ENCODE measurements around the gene ST3GAL2.
"Not testable (repeated sequence)": the region's sequence is repeated elsewhere in the genome, so short reads cannot be mapped to it uniquely, and the experiment has no call there.

The ST3GAL2 gene

GRCh38 chr16:70398177-70398743, 40.6 kb downstream of the ST3GAL2 start:
- Histone ChIP-seq H3K9me3 (ENCODE audit: control insufficient read depth, insufficient read depth, low read length) (no peaks in the 10 kb centered on the region), H3K4me3 (ENCODE audit: low read depth, low read length) (no peak overlapping the region), H3K27me3 (ENCODE audit: control insufficient read depth, insufficient read depth, low read length) (no peaks in the 10 kb centered on the region), H3K36me3 (ENCODE audit: control insufficient read depth, insufficient read depth, low read length) (peaks cover 29% of the 10 kb centered on the region), H3K9ac (ENCODE audit: low read depth, low read length) (no peak overlapping the region), H3K4me1 (ENCODE audit: control insufficient read depth, insufficient read depth, low read length) (no peaks in the 10 kb centered on the region)

- Histone ChIP-seq H3K36me3 (ENCODE audit: control insufficient read depth, insufficient read depth, low read length) (peaks cover 29% of the 10 kb centered on the region), H3K4me1 (ENCODE audit: control insufficient read depth, insufficient read depth, low read length) (no peaks in the 10 kb centered on the region), H3K9ac (ENCODE audit: low read depth, low read length) (no peak overlapping the region), H3K4me3 (ENCODE audit: low read depth, low read length) (no peak overlapping the region), H3K9me3 (ENCODE audit: control insufficient read depth, insufficient read depth, low read length) (no peaks in the 10 kb centered on the region), H3K27me3 (ENCODE audit: control insufficient read depth, insufficient read depth, low read length) (no peaks in the 10 kb centered on the region)
These were observed 42.5 kb downstream of the ST3GAL2 start for GRCh38 chr16:70396246-70396904.

DNA sequence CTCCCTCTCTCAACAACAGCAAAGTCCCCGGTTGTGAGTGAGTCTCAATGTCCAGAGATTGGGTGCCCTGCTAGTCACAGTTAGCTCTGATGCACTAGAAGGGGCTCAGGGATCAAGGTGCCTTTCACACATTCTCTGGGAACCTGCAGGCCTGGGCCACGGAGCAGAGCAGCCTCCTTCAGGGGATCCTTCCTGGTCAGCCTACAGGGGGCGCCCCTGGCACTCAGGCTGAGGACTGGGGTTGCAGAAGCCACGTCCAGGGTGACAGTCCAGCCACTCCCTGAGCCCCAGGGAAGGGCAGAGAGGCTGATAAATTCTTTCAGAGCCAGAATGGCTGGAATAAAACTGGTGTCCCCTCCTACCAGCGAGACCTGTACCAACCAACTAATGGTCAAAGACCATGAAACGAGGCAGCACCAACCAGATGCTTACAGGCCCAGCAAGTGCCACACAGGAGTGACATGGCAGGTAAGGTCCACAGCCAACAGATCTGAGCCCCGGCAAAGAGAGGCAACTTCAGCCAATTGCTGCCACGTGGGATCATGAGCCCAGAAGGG, 43.5 kb downstream of the ST3GAL2 start:
- Histone ChIP-seq H3K36me3 (ENCODE audit: control insufficient read depth, insufficient read depth, low read length) (peaks cover 27% of the 10 kb centered on the region), H3K27me3 (ENCODE audit: control insufficient read depth, insufficient read depth, low read length) (no peaks in the 10 kb centered on the region), H3K4me3 (ENCODE audit: low read depth, low read length) (no peak overlapping the region), H3K9ac (ENCODE audit: low read depth, low read length) (no peak overlapping the region), H3K9me3 (ENCODE audit: control insufficient read depth, insufficient read depth, low read length) (no peaks in the 10 kb centered on the region), H3K4me1 (ENCODE audit: control insufficient read depth, insufficient read depth, low read length) (no peaks in the 10 kb centered on the region)

DNA sequence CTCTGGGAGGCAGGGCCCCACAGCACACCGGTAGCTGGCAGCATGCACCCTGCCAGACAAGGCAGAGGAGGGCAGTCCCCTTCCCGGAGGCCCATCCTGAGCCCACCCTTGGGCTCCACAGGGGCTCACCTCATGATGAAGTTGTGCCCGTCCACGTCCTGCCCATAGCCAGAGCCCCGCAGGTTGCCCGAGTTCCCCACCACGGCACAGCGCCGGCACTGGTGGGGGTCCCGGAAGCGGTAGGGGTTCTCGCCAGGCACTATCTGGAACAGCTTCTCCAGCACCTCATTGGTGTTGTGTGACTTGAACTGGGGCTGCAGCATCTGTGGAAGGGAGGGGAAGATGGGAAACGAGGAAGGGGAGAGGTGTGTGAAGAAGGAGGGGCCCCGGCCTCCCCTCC, 44.0 kb downstream of the ST3GAL2 start:
- H3K9ac ChIP-seq (ENCODE audit: low read depth, low read length): no peak overlapping the region
- H3K36me3 ChIP-seq (ENCODE audit: control insufficient read depth, insufficient read depth, low read length): peaks cover 22% of the 10 kb centered on the region
- H3K4me3 ChIP-seq (ENCODE audit: low read depth, low read length): no peak overlapping the region
- no peaks in the 10 kb centered on the region for H3K27me3 ChIP-seq (ENCODE audit: control insufficient read depth, insufficient read depth, low read length)
- H3K4me1 ChIP-seq (ENCODE audit: control insufficient read depth, insufficient read depth, low read length): no peaks in the 10 kb centered on the region
- no peaks in the 10 kb centered on the region for H3K9me3 ChIP-seq (ENCODE audit: control insufficient read depth, insufficient read depth, low read length)

DNA sequence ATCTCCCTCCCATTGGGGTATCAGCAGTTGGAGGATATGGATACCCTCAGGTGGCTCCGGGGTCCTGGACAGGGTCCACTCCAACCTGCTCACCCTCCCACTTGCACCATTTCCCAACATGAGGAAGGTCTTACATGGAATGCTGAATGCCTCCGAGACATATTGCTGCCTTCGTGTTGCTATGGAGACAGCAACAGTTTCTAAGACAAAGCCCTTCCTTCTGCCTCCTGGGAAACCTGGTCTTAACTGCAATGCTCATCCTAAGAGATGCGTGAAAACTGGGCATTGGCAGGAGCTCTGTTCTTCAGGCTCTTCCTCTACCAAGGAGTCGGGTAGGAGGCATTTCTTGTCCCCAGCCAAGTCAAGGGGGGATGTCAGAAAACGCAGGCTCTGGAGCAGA, 45.2 kb downstream of the ST3GAL2 start:
- Histone ChIP-seq H3K9me3 (ENCODE audit: control insufficient read depth, insufficient read depth, low read length) (no peaks in the 10 kb centered on the region), H3K9ac (ENCODE audit: low read depth, low read length) (no peak overlapping the region), H3K36me3 (ENCODE audit: control insufficient read depth, insufficient read depth, low read length) (peaks cover 15% of the 10 kb centered on the region), H3K4me1 (ENCODE audit: control insufficient read depth, insufficient read depth, low read length) (no peaks in the 10 kb centered on the region), H3K4me3 (ENCODE audit: low read depth, low read length) (no peak overlapping the region), H3K27me3 (ENCODE audit: control insufficient read depth, insufficient read depth, low read length) (no peaks in the 10 kb centered on the region)

- Histone ChIP-seq H3K9ac (ENCODE audit: low read depth, low read length) (no peak overlapping the region), H3K36me3 (ENCODE audit: control insufficient read depth, insufficient read depth, low read length) (peaks cover 9% of the 10 kb centered on the region)
These were observed 46.3 kb downstream of the ST3GAL2 start for GRCh38 chr16:70392606-70393005.

DNA sequence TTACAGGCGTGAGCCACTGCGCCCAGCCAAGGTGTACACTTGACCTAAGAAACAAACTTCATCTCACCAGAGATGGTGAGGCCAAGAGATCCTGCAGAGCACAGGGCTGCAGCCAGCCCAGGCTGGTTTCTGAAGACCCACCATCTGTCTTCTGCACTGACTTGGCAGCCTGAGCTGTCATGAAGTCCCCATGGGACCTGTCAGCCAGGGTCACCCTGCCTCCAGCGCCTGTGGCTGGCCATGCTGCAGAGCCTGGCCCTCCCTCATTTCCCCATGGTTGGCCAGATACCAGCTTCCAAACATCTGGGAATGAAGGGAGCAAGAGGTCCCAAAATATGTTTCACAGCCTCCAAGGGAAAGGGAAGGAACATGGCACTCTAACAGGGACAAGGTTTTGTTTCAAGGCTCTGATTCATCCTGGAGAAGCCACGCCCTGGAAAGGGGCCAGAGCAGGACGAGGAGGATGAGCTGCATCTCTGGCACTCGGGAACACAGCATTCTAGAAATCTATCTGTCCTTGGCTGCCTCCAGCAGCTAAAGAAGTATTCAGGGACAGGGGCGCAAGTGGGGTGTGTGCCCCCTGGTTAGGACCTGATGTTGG, 46.9 kb downstream of the ST3GAL2 start:
- peaks cover 9% of the 10 kb centered on the region for H3K36me3 ChIP-seq (ENCODE audit: control insufficient read depth, insufficient read depth, low read length)
- no peaks in the 10 kb centered on the region for H3K27me3 ChIP-seq (ENCODE audit: control insufficient read depth, insufficient read depth, low read length)
- H3K9me3 ChIP-seq (ENCODE audit: control insufficient read depth, insufficient read depth, low read length): no peaks in the 10 kb centered on the region
- H3K4me3 ChIP-seq (ENCODE audit: low read depth, low read length): no peak overlapping the region
- no peak overlapping the region for H3K9ac ChIP-seq (ENCODE audit: low read depth, low read length)
- no peaks in the 10 kb centered on the region for H3K4me1 ChIP-seq (ENCODE audit: control insufficient read depth, insufficient read depth, low read length)

More at GRCh38 chr16:70392606-70393005, 46.3 kb downstream of the ST3GAL2 start:
- Histone ChIP-seq H3K4me3 (ENCODE audit: low read depth, low read length) (no peak overlapping the region), H3K9me3 (ENCODE audit: control insufficient read depth, insufficient read depth, low read length) (no peaks in the 10 kb centered on the region), H3K27me3 (ENCODE audit: control insufficient read depth, insufficient read depth, low read length) (no peaks in the 10 kb centered on the region), H3K4me1 (ENCODE audit: control insufficient read depth, insufficient read depth, low read length) (no peaks in the 10 kb centered on the region)

- Histone ChIP-seq H3K9me3 (ENCODE audit: control insufficient read depth, insufficient read depth, low read length) (no peaks in the 10 kb centered on the region), H3K36me3 (ENCODE audit: control insufficient read depth, insufficient read depth, low read length) (peaks cover 7% of the 10 kb centered on the region), H3K4me3 (ENCODE audit: low read depth, low read length) (no peak overlapping the region), H3K4me1 (ENCODE audit: control insufficient read depth, insufficient read depth, low read length) (no peaks in the 10 kb centered on the region), H3K9ac (ENCODE audit: low read depth, low read length) (no peak overlapping the region), H3K27me3 (ENCODE audit: control insufficient read depth, insufficient read depth, low read length) (no peaks in the 10 kb centered on the region)
These were observed 47.5 kb downstream of the ST3GAL2 start for GRCh38 chr16:70391446-70391845.

- Histone ChIP-seq H3K27me3 (ENCODE audit: control insufficient read depth, insufficient read depth, low read length) (no peaks in the 10 kb centered on the region), H3K4me3 (ENCODE audit: low read depth, low read length) (no peak overlapping the region), H3K9ac (ENCODE audit: low read depth, low read length) (no peak overlapping the region), H3K36me3 (ENCODE audit: control insufficient read depth, insufficient read depth, low read length) (peaks cover 6% of the 10 kb centered on the region), H3K4me1 (ENCODE audit: control insufficient read depth, insufficient read depth, low read length) (no peaks in the 10 kb centered on the region), H3K9me3 (ENCODE audit: control insufficient read depth, insufficient read depth, low read length) (no peaks in the 10 kb centered on the region)
These were observed 48.1 kb downstream of the ST3GAL2 start for GRCh38 chr16:70390774-70391173.

DNA sequence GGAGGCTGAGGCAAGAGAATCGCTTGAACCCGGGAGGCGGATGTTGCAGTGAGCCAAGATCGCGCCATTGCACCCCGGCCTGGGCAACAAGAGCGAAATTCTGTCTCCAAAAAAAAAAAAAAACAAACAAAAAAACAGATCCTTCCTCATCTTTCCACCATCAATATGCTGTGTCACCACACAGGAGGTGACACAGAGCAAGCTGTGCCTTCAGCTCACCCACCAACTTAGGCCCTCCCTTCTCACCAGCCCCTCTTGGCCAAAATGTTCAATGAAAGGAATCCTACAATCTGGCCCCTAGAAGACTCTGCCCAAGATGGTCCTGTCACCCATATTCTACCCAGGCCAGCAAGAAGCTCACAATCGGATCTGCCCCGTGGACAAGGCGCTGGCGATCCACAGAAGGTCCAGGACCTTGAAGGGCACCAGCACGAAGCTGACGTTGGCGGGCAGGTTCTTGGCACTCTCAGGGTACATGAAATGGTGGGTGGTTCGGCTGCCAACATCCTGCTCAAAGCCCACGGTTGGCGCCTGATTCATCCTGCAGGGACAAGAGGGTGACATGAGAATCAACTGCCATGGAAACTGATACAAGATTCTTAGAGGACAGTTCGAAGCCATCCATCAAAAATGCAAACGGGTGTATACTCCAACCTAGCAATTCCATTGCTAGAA, 50.8 kb downstream of the ST3GAL2 start:
- H3K27me3 ChIP-seq (ENCODE audit: control insufficient read depth, insufficient read depth, low read length): no peaks in the 10 kb centered on the region
- no peaks in the 10 kb centered on the region for H3K9me3 ChIP-seq (ENCODE audit: control insufficient read depth, insufficient read depth, low read length)
- H3K36me3 ChIP-seq (ENCODE audit: control insufficient read depth, insufficient read depth, low read length): peaks cover 3% of the 10 kb centered on the region
- no peak overlapping the region for H3K4me3 ChIP-seq (ENCODE audit: low read depth, low read length)
- no peaks in the 10 kb centered on the region for H3K4me1 ChIP-seq (ENCODE audit: control insufficient read depth, insufficient read depth, low read length)
- no peak overlapping the region for H3K9ac ChIP-seq (ENCODE audit: low read depth, low read length)

- H3K27me3 ChIP-seq (ENCODE audit: control insufficient read depth, insufficient read depth, low read length); H3K36me3 ChIP-seq (ENCODE audit: control insufficient read depth, insufficient read depth, low read length): not testable (repeated sequence)
These were observed 52.5 kb downstream of the ST3GAL2 start for GRCh38 chr16:70386289-70386986.

More at GRCh38 chr16:70386289-70386986, 52.5 kb downstream of the ST3GAL2 start:
- H3K9ac ChIP-seq (ENCODE audit: low read depth, low read length); H3K4me3 ChIP-seq (ENCODE audit: low read depth, low read length); H3K4me1 ChIP-seq (ENCODE audit: control insufficient read depth, insufficient read depth, low read length); H3K9me3 ChIP-seq (ENCODE audit: control insufficient read depth, insufficient read depth, low read length): not testable (repeated sequence)

Data from iPS-15b (cell line).